Breast epithelium (tissue), 3 donors: Measurements from ENCODE around the gene CYP2A6.

ENCODE experiments used
- POLR2A ChIP-seq: fragments of 450-650 bp; IDR thresholded peaks from one replicate; pipeline ENCODE4 v1.6.1; 2016; ENCODE audit warnings: antibody characterized with exemption, mild to moderate bottlenecking, moderate library complexity
- POLR2AphosphoS5 ChIP-seq, 3 donors: sonication (generic); formaldehyde crosslinking; IDR thresholded peaks; one replicate each; pipeline ENCODE4 v1.6.1; 2017; ENCODE audit warnings: antibody characterized with exemption in 3 of 3
- TF ChIP-seq, protein P1 (sequence below), 3 donors: fragments of 450-650 bp; IDR thresholded peaks; one replicate each; pipeline ENCODE4 v1.5.1; 2016 to 2017; ENCODE audit warnings: antibody characterized with exemption in 3 of 3, mild to moderate bottlenecking in 3 of 3, moderate library complexity in 3 of 3

DNA sequence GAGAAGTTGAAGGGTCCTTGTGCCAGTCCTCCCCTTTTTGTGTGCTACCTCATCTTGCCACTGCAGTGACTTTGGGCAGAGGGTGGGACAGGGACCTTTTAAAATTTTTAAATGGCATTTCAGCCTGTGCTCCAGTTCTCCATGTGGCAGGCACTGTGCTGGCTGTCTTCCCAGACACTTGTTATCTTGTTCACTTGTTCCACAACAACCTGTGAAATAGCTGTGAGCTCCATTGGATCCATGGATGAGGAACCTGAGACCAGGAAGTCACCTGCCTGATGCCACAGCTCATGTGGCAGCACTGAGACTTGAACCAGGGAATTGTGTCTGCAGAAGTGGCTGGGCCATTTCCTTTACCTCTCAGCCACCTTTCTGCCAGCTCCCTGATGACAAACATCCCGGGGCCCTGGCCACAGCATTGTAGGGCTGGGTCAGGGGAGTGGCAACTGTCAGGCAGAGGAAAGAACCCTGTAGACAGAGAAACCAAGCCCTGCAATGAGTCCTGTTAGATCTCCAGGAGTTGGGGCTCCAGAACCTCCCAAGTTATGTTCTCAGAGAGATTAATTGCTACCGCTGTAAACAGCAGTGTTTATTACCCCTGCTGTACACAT is 44.9 kb downstream of the CYP2A6 start:
- TF ChIP-seq POLR2A = no peak
- TF ChIP-seq, protein P1, sequence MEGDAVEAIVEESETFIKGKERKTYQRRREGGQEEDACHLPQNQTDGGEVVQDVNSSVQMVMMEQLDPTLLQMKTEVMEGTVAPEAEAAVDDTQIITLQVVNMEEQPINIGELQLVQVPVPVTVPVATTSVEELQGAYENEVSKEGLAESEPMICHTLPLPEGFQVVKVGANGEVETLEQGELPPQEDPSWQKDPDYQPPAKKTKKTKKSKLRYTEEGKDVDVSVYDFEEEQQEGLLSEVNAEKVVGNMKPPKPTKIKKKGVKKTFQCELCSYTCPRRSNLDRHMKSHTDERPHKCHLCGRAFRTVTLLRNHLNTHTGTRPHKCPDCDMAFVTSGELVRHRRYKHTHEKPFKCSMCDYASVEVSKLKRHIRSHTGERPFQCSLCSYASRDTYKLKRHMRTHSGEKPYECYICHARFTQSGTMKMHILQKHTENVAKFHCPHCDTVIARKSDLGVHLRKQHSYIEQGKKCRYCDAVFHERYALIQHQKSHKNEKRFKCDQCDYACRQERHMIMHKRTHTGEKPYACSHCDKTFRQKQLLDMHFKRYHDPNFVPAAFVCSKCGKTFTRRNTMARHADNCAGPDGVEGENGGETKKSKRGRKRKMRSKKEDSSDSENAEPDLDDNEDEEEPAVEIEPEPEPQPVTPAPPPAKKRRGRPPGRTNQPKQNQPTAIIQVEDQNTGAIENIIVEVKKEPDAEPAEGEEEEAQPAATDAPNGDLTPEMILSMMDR (IDR thresholded peaks at IDR 0.05) = no peak
- no peak for TF ChIP-seq POLR2AphosphoS5 (IDR thresholded peaks at IDR 0.05)
